HL-60 (cell line): ENCODE measurements around the gene PDCD7.
"Not testable (repeated sequence)": the region's sequence is repeated elsewhere in the genome, so short reads cannot be mapped to it uniquely, and the experiment has no call there.

Source experiments
- DNase-seq, 2 experiments: peaks; one replicate each; pipeline ENCODE4 v3.0.0-alpha.2; 2010 to 2020; ENCODE audit warnings: low read depth in 1 of 2, low spot score in 1 of 2
- H3K27ac ChIP-seq: fragments of 250-450 bp; sonication (Bioruptor Pico); replicated peaks from 2 replicates; pipeline ENCODE4 v1.5.1; 2020; ENCODE audit warnings: mild to moderate bottlenecking, moderate library complexity
- H3K27me3 ChIP-seq: fragments of 250-450 bp; sonication (Bioruptor Pico); 2 replicates; pipeline ENCODE4 v1.5.1; 2021; ENCODE audit warnings: mild to moderate bottlenecking, moderate library complexity; ENCODE audit not compliant: insufficient read depth, poor library complexity, severe bottlenecking
- H3K4me3 ChIP-seq: replicated peaks from 2 replicates; pipeline ENCODE4 v1.5.1; 2011; ENCODE audit warnings: mild to moderate bottlenecking, control low read depth, low read length; ENCODE audit not compliant: insufficient read depth
- GABPA ChIP-seq: IDR thresholded peaks from 2 replicates; pipeline ENCODE4 v1.6.1; 2012; ENCODE audit warnings: low read depth
- POLR2AphosphoS5 ChIP-seq: IDR thresholded peaks from 2 replicates; pipeline ENCODE4 v1.6.1; 2012; ENCODE audit warnings: low read depth
- REST ChIP-seq: IDR thresholded peaks from 2 replicates; pipeline ENCODE4 v1.6.1; 2012; ENCODE audit warnings: low read depth; ENCODE audit not compliant: insufficient replicate concordance
- SPI1 ChIP-seq: IDR thresholded peaks from 2 replicates; pipeline ENCODE4 v1.6.1; 2012; ENCODE audit warnings: low read depth, mild to moderate bottlenecking, borderline replicate concordance
- TF ChIP-seq, protein P1 (sequence below): IDR thresholded peaks from one replicate; pipeline ENCODE4 v1.5.1; 2011; ENCODE audit warnings: low read length, control low read depth, inconsistent platforms; ENCODE audit not compliant: insufficient read depth

The PDCD7 gene

GRCh38 chr15:65095011-65095746 lies 38.4 kb downstream of the PDCD7 start:
- Histone ChIP-seq H3K4me3 (no peak overlapping the region), H3K27ac (no peak overlapping the region), H3K27me3 (no peaks in the 10 kb centered on the region)
- DNase-seq = no peak
- TF ChIP-seq, protein P1, sequence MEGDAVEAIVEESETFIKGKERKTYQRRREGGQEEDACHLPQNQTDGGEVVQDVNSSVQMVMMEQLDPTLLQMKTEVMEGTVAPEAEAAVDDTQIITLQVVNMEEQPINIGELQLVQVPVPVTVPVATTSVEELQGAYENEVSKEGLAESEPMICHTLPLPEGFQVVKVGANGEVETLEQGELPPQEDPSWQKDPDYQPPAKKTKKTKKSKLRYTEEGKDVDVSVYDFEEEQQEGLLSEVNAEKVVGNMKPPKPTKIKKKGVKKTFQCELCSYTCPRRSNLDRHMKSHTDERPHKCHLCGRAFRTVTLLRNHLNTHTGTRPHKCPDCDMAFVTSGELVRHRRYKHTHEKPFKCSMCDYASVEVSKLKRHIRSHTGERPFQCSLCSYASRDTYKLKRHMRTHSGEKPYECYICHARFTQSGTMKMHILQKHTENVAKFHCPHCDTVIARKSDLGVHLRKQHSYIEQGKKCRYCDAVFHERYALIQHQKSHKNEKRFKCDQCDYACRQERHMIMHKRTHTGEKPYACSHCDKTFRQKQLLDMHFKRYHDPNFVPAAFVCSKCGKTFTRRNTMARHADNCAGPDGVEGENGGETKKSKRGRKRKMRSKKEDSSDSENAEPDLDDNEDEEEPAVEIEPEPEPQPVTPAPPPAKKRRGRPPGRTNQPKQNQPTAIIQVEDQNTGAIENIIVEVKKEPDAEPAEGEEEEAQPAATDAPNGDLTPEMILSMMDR = no peak
- TF ChIP-seq REST (no peak), POLR2AphosphoS5 (no peak), SPI1 (no peak), GABPA (no peak)

DNA sequence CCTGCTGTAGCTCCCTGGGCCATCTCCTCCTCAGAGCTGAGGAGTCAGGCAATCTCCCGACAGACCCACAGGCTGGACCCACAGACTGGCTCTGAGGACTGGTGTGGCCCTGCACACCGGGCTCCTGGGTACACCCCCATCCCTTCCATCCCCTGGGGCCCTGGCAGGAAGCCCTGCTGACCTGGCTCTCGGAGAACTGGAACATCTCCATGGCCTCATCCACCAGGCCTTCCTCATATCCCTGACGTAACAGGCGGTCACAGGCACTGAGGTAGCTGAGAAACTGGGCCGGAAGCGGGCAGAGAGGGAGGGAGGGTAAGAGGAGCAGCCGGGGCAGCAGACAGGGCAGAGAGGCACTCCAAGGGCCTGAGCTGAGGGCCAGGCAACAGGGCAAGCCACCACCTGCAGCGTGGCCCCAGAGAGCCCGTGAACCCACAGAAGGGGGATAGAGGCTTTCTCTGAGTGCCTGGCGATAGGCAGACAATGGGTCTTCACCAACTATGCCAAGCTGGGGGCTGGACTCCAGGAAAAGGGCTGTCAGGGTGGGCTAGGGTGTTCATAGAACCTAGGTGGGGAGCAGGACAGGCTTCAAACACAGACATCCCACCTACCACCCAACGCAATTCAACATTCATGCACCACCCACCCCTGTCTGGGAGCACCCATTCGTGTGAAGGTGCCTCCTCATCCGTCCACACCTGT lies 39.2 kb downstream of the PDCD7 start:
- Histone ChIP-seq H3K27me3 (no peaks in the 10 kb centered on the region), H3K4me3 (no peak overlapping the region), H3K27ac (no peak overlapping the region)
- DNase-seq = no peak
- no peak for TF ChIP-seq REST
- no peak for TF ChIP-seq POLR2AphosphoS5
- no peak for TF ChIP-seq SPI1
- TF ChIP-seq GABPA = no peak
- TF ChIP-seq, protein P1 = no peak

DNA sequence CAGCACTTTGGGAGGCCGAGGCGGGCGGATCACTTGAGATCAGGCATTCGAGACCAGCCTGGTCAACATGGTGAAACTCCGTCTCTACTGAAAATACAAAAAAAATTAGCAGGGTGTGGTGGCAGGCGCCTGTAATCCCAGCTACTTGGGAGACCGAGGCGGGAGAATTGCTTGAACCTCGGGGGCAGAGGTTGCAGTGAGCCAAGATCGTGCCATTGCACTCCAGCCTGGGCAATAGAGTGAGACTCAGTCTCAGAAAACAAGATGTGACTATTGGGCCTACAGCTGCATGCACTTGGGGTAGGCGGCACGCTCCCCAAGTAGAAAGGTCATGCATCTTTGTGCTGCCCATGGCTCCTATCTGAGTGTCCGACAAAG lies 39.8 kb downstream of the PDCD7 start:
- H3K27me3 ChIP-seq, DNase-seq, H3K4me3 ChIP-seq, H3K27ac ChIP-seq: not testable (repeated sequence)

GRCh38 chr15:65092911-65093792 lies 40.5 kb downstream of the PDCD7 start:
- Histone ChIP-seq H3K4me3 (no peak overlapping the region), H3K27ac (no peak overlapping the region)
- DNase-seq = no peak

More at GRCh38 chr15:65092911-65093792, 40.5 kb downstream of the PDCD7 start:
- H3K27me3 ChIP-seq = no peaks in the 10 kb centered on the region
- TF ChIP-seq POLR2AphosphoS5 (no peak), GABPA (no peak), REST (no peak), SPI1 (no peak)
- TF ChIP-seq, protein P1 = no peak
